Fibroblast of lung (primary cell): ENCODE measurements around the gene RPL35A. TPM values are rescaled to one million over a fixed set of nuclear protein-coding genes. Genes with fewer than 3 reads are reported as not detected.

Experiments used
- DNase-seq, 2 donors: peaks; one replicate each; pipeline versions ENCODE4 v3.0.0 to v3.0.0-alpha.2; 2010; ENCODE audit warnings: low read depth in 2 of 2
- H2AFZ ChIP-seq: 2 replicates; pipeline ENCODE4 v1.5.1; 2012; ENCODE audit warnings: low read length, control low read depth, inconsistent platforms
- H3K27ac ChIP-seq: 2 replicates; pipeline ENCODE4 v1.5.1; 2011; ENCODE audit warnings: low read length, control low read depth; ENCODE audit not compliant: insufficient read depth
- H3K27me3 ChIP-seq: 2 replicates; pipeline ENCODE4 v1.5.1; 2011; ENCODE audit warnings: mild to moderate bottlenecking, low read length; ENCODE audit not compliant: control insufficient read depth, insufficient read depth
- H3K36me3 ChIP-seq: 2 replicates; pipeline ENCODE4 v1.5.1; 2011; ENCODE audit warnings: low read length; ENCODE audit not compliant: control insufficient read depth, insufficient read depth
- H3K4me1 ChIP-seq: 2 replicates; pipeline ENCODE4 v1.5.1; 2011; ENCODE audit warnings: low read length; ENCODE audit not compliant: control insufficient read depth, insufficient read depth; ENCODE audit errors: extremely low read depth
- H3K4me2 ChIP-seq: 2 replicates; pipeline ENCODE4 v1.5.1; 2011; ENCODE audit warnings: low read length, control low read depth; ENCODE audit not compliant: insufficient read depth; ENCODE audit errors: extremely low read depth
- H3K4me3 ChIP-seq, 4 experiments: fragments of 200-600 bp in 1 of 4; sonication (generic) in 1 of 4; replicated peaks in 1 of 4; 2 replicates each; pipeline ENCODE4 v1.5.1; 2011 to 2016; ENCODE audit warnings: low read length in 4 of 4, low read depth in 3 of 4, mild to moderate bottlenecking in 3 of 4, control low read depth in 2 of 4, inconsistent platforms in 1 of 4, mixed read lengths in 1 of 4; ENCODE audit not compliant: insufficient read depth in 1 of 4; ENCODE audit errors: control extremely low read depth in 1 of 4
- H3K79me2 ChIP-seq: 2 replicates; pipeline ENCODE4 v1.5.1; 2012; ENCODE audit warnings: mild to moderate bottlenecking, low read length, inconsistent platforms; ENCODE audit not compliant: control insufficient read depth, insufficient read depth
- H3K9ac ChIP-seq: 2 replicates; pipeline ENCODE4 v1.5.1; 2011; ENCODE audit warnings: mild to moderate bottlenecking, low read length, control low read depth; ENCODE audit not compliant: insufficient read depth
- H3K9me3 ChIP-seq: 2 replicates; pipeline ENCODE4 v1.5.1; 2012; ENCODE audit warnings: low read depth, low read length; ENCODE audit not compliant: control insufficient read depth, insufficient read depth
- H4K20me1 ChIP-seq: 2 replicates; pipeline ENCODE4 v1.5.1; 2011; ENCODE audit warnings: low read length; ENCODE audit not compliant: control insufficient read depth, insufficient read depth; ENCODE audit errors: extremely low read depth
- CTCF ChIP-seq, 2 donors: IDR thresholded peaks in 1 of 2; conservative IDR thresholded peaks in 1 of 2; 1 replicate in 1 of 2; 2 replicates in 1 of 2; pipeline ENCODE4 v1.5.1; 2011 to 2012; ENCODE audit warnings: low read length in 2 of 2, control low read depth in 1 of 2, inconsistent platforms in 1 of 2, low read depth in 1 of 2, mild to moderate bottlenecking in 1 of 2
- EZH2 ChIP-seq: IDR thresholded peaks from 2 replicates; pipeline ENCODE4 v1.5.1; 2012; ENCODE audit warnings: low read length, control low read depth, mild to moderate bottlenecking; ENCODE audit errors: missing control alignments
- polyA minus RNA-seq: library from RNA; depleted of rRNA, polyadenylated mRNA; stranded (reverse); fragments of >200 nt; gene quantifications from 2 replicates; pipeline ENCODE4 v1.2.3, GENCODE V29; 2011; ENCODE audit warnings: low replicate concordance
- polyA plus RNA-seq, 2 donors: library from polyadenylated mRNA; depleted of rRNA in 1 of 2; stranded (reverse) in 1 of 2; unstranded in 1 of 2; fragments of >200 nt; gene quantifications; 2 replicates each; pipeline ENCODE4 v1.2.1, GENCODE V29; 2011 to 2012; ENCODE audit warnings: missing spikeins in 1 of 2
- total RNA-seq: library from RNA; depleted of rRNA; stranded (reverse); fragments of >200 nt; gene quantifications from 2 replicates; pipeline ENCODE4 v1.2.1, GENCODE V29; 2014

The RPL35A gene
- total RNA-seq = 535 and 1,048 TPM in 2 replicates
- polyA plus RNA-seq = 902 and 937 TPM in 2 replicates
- 1,855 and 1,955 TPM in 2 replicates for polyA plus RNA-seq (2012)
- polyA minus RNA-seq = 12.2 and 21.2 TPM in 2 replicates

DNA sequence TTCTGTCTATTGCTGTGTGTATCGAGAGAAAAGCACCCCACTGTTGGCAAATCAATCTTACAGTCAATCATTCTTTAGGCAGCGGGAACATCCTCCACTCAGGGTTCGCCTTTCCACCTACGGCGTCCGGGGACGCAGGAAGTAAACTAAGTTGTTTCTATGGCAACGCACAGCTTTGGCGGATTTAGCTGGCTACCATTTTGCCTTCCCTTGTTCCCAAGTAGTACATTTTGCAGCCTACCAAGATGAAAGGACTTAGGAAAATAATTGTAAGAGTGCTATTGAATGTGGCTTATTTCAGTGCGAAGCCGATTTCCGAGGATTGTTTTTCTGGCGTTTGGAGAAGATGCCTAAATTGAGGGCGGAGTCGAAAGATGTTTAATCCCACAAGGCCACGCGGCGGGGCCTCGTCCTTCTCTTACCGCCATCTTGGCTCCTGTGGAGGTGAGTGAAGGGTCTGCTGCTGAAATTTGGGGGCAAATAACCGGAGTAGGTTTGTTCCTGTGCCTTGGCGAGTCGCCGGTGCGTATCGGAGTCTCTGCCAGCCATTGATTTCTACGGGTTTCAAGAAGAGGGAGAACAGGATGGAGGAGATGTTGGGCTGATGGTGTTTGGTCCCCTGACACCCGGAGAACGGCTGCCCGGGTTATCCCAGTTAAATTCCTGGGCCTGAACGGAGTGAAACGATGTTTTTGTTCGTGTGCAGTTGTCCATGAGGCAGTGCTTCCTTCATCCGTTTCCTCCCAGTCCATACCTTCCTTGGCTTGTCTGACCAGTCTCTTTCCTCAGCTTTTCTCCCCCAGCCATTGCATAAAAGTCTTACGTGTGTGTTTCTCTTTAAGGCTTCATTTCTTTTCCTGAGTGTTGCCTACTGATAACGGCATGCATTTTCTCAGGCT, at the start of gene RPL35A:
Gene RPL35A, plus strand, starts transcription at position 413 of the 899 bp plus-strand sequence. CDS start 778 bp downstream, outside the sequence.
- Histone ChIP-seq H3K36me3 (peaks cover 14% of the 10 kb centered on the region), H3K4me2 (peak within 1 kb of the TSS; percentile 89), H3K9ac (peak within 1 kb of the TSS; percentile 93), H2AFZ (peak within 1 kb of the TSS; percentile 88), H3K9me3 (no peaks in the 10 kb centered on the region), H3K4me1 (peaks cover 5% of the 10 kb centered on the region), H3K4me3 (peak within 1 kb of the TSS; percentile 80 to 100 (median 92)), H4K20me1 (no peaks in the 10 kb centered on the region), H3K79me2 (peaks cover 41% of the 10 kb centered on the region), H3K27me3 (no peaks in the 10 kb centered on the region), H3K27ac (peak within 1 kb of the TSS; percentile 99)
- TF ChIP-seq EZH2 = no peak
- peak; percentile 91 to 97 for DNase-seq

GRCh38 chr3:197901626-197902025, 48.4 kb upstream of the RPL35A start:
- Histone ChIP-seq H3K9me3 (no peaks in the 10 kb centered on the region), H2AFZ (no peak overlapping the region), H3K4me2 (no peak overlapping the region), H4K20me1 (no peaks in the 10 kb centered on the region), H3K4me3 (no peak overlapping the region), H3K27ac (no peak overlapping the region), H3K9ac (no peak overlapping the region), H3K4me1 (peaks cover 6% of the 10 kb centered on the region), H3K79me2 (no peaks in the 10 kb centered on the region), H3K36me3 (no peaks in the 10 kb centered on the region), H3K27me3 (no peaks in the 10 kb centered on the region)
- DNase-seq = no peak
- TF ChIP-seq EZH2 (no peak), CTCF (conservative IDR thresholded peaks at IDR 0.05 in 1 of 2, IDR thresholded peaks at IDR 0.05 in 1 of 2; ENCODE audit: low read depth in 1 of 2, low read length in 2 of 2) (no peak)

DNA sequence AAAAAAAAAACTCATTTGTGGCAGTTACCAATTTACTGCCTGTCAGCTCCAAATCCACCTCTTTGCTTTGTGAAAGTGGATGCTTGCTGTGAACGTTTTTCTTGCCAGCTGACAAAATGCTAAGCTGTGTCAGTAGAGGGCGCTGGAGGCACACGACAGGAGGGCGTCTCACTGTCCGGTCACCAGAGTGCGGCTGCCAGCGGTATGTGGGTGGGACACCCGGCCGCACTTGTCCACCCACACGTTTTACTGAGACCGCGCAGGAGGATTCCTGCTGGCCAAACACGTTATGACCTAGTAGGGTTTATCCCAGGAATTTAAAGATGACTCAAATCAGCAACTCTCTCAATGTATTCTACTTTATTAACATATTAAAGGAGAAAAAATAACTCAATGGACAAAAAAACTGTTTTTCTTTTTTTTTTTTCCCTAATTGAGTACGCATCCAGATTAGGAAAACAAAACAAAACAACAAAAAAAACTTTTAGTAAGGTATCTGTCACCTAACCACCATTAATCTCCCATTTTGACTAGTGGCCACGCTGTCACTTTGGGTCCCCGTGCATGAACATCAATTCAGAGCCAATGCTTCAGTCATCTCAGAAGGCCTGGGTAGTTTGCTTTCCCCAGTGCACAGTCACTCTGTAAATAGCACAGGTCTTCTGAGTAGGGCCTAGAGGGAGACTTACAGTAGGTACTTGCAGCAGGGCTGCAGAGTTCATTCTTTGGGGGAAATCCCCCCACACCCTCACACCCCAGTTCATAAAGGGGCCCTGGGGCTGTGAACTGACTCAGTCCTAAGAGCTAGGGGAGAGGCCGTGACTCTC, 43.8 kb upstream of the RPL35A start:
- Histone ChIP-seq H3K4me1 (peaks cover 6% of the 10 kb centered on the region), H3K9me3 (no peaks in the 10 kb centered on the region), H3K27me3 (no peaks in the 10 kb centered on the region), H3K4me2 (no peak overlapping the region), H3K79me2 (no peaks in the 10 kb centered on the region), H2AFZ (no peak overlapping the region), H3K27ac (peak overlapping the region; percentile 38), H4K20me1 (no peaks in the 10 kb centered on the region), H3K36me3 (no peaks in the 10 kb centered on the region), H3K4me3 (no peak overlapping the region), H3K9ac (no peak overlapping the region)
- peak; percentile 88 to 96 for DNase-seq
- TF ChIP-seq CTCF (conservative IDR thresholded peaks at IDR 0.05 in 1 of 2, IDR thresholded peaks at IDR 0.05 in 1 of 2; ENCODE audit: low read depth in 1 of 2, low read length in 2 of 2) (peak; percentile 90 to 96), EZH2 (no peak)
